ENCODE results near the gene DNASE2.
"Not testable (repeated sequence)": the region's sequence is repeated elsewhere in the genome, so short reads cannot be mapped to it uniquely, and the experiment has no call there.

The DNASE2 gene

GRCh38 chr19:12864721-12865715, 16.2 kb downstream of the DNASE2 start:
- no peak for DNase-seq (ENCODE audit: low spot score)

GRCh38 chr19:12864143-12864542, 17.1 kb downstream of the DNASE2 start:
- no peak for DNase-seq (ENCODE audit: low spot score)

- no peak for DNase-seq (ENCODE audit: low spot score)
Measured at GRCh38 chr19:12859546-12859945, 21.7 kb downstream of the DNASE2 start.

GRCh38 chr19:12858041-12858928, 23.0 kb downstream of the DNASE2 start:
- no peak for DNase-seq (ENCODE audit: low spot score)

GRCh38 chr19:12856653-12857052, 24.6 kb downstream of the DNASE2 start:
- no peak for DNase-seq (ENCODE audit: low spot score)

- peak; percentile 77 for DNase-seq (ENCODE audit: low spot score)
Measured at GRCh38 chr19:12847159-12848139, 33.8 kb downstream of the DNASE2 start.

GRCh38 chr19:12846613-12847012, 34.6 kb downstream of the DNASE2 start:
- DNase-seq (ENCODE audit: low spot score): not testable (repeated sequence)

- DNase-seq (ENCODE audit: low spot score): no peak
Measured at GRCh38 chr19:12843999-12844732, 37.1 kb downstream of the DNASE2 start.

GRCh38 chr19:12843328-12843727, 37.9 kb downstream of the DNASE2 start:
- no peak for DNase-seq (ENCODE audit: low spot score)

GRCh38 chr19:12842511-12842910, 38.7 kb downstream of the DNASE2 start:
- DNase-seq (ENCODE audit: low spot score): no peak

GRCh38 chr19:12841094-12841493, 40.2 kb downstream of the DNASE2 start:
- DNase-seq (ENCODE audit: low spot score): no peak

GRCh38 chr19:12840091-12841079, 40.9 kb downstream of the DNASE2 start:
- peak; percentile 76 for DNase-seq (ENCODE audit: low spot score)

GRCh38 chr19:12838886-12839756, 42.1 kb downstream of the DNASE2 start:
- no peak for DNase-seq (ENCODE audit: low spot score)

- DNase-seq (ENCODE audit: low spot score): peak; percentile 58
Measured at GRCh38 chr19:12838182-12838885, 42.9 kb downstream of the DNASE2 start, which contains the start of gene MAST1. TSS of gene MAST1 (plus strand) at chr19:12838515. CDS start at chr19:12838573, 58 bp downstream.

GRCh38 chr19:12837225-12837624, 44.0 kb downstream of the DNASE2 start:
- DNase-seq (ENCODE audit: low spot score): no peak

- DNase-seq (ENCODE audit: low spot score): no peak
Measured at GRCh38 chr19:12836529-12836863, 44.8 kb downstream of the DNASE2 start.

- peak; percentile 46 for DNase-seq (ENCODE audit: low spot score)
Measured at GRCh38 chr19:12834976-12835757, 46.1 kb downstream of the DNASE2 start.

All from SW480 (cell line).